ENCODE measurements around the gene CDHR3.
"Not testable (repeated sequence)": the region's sequence is repeated elsewhere in the genome, so short reads cannot be mapped to it uniquely, and the experiment has no call there.

The CDHR3 gene

GRCh38 chr7:105962353-105962752 is 711 bp upstream of the CDHR3 start:
- DNase-seq: no peak

GRCh38 chr7:105971845-105972244 is 8.8 kb downstream of the CDHR3 start:
- no peak for DNase-seq

GRCh38 chr7:105972276-105972675 is 9.2 kb downstream of the CDHR3 start:
- no peak for DNase-seq

GRCh38 chr7:105974471-105974870 is 11.4 kb downstream of the CDHR3 start:
- DNase-seq: peak; percentile 28

GRCh38 chr7:105975770-105976417 is 12.8 kb downstream of the CDHR3 start:
- peak; percentile 37 for DNase-seq

GRCh38 chr7:105976868-105977267 is 13.8 kb downstream of the CDHR3 start:
- DNase-seq: no peak

GRCh38 chr7:105978035-105978434 is 15.0 kb downstream of the CDHR3 start:
- DNase-seq: peak; percentile 38

- no peak for DNase-seq
Measured at GRCh38 chr7:105978974-105979373, 15.9 kb downstream of the CDHR3 start.

- peak; percentile 13 for DNase-seq
Measured at GRCh38 chr7:105979405-105979804, 16.3 kb downstream of the CDHR3 start.

GRCh38 chr7:105980645-105981396 is 17.8 kb downstream of the CDHR3 start:
- DNase-seq: peak; percentile 11

GRCh38 chr7:105982388-105982787 is 19.3 kb downstream of the CDHR3 start:
- DNase-seq: no peak

GRCh38 chr7:105984808-105985207 is 21.7 kb downstream of the CDHR3 start:
- not testable (repeated sequence) for DNase-seq

GRCh38 chr7:105985229-105985628 is 22.2 kb downstream of the CDHR3 start:
- peak; percentile 11 for DNase-seq

GRCh38 chr7:105985672-105986215 is 22.7 kb downstream of the CDHR3 start:
- peak; percentile 5 for DNase-seq

GRCh38 chr7:105987046-105987445 is 24.0 kb downstream of the CDHR3 start:
- DNase-seq: no peak

- no peak for DNase-seq
Measured at GRCh38 chr7:105988276-105988675, 25.2 kb downstream of the CDHR3 start.

GRCh38 chr7:105989191-105989590 is 26.1 kb downstream of the CDHR3 start:
- no peak for DNase-seq

GRCh38 chr7:105989686-105990085 is 26.6 kb downstream of the CDHR3 start:
- DNase-seq: no peak

GRCh38 chr7:105990141-105990540 is 27.1 kb downstream of the CDHR3 start:
- no peak for DNase-seq

- no peak for DNase-seq
Measured at GRCh38 chr7:105990727-105991453, 27.8 kb downstream of the CDHR3 start.

GRCh38 chr7:105992905-105993304 is 29.8 kb downstream of the CDHR3 start:
- DNase-seq: no peak

- no peak for DNase-seq
Measured at GRCh38 chr7:105996860-105997737, 34.0 kb downstream of the CDHR3 start.

GRCh38 chr7:105999256-105999655 is 36.2 kb downstream of the CDHR3 start:
- no peak for DNase-seq

Measured in activated CD8-positive, alpha-beta memory T cell treated with anti-CD3 and anti-CD28 coated beads for 24 hours (primary cell).